OCI-M2 (cell line): ENCODE results near the gene PPP1R13B.

Source experiments
- DNase-seq: peaks from one replicate; lab custom pipeline; 2025; ENCODE audit not compliant: unreplicated experiment; lab: John Stamatoyannopoulos, UW

The PPP1R13B gene

GRCh38 chr14:103688906-103689902 is 158.2 kb downstream of the PPP1R13B start:
- no peak for DNase-seq

GRCh38 chr14:103688441-103688840 is 158.9 kb downstream of the PPP1R13B start:
- DNase-seq, result no peak

- DNase-seq, result no peak
Measured at GRCh38 chr14:103687712-103688111, 159.7 kb downstream of the PPP1R13B start.

GRCh38 chr14:103686831-103687485 is 160.4 kb downstream of the PPP1R13B start:
- no peak for DNase-seq

- DNase-seq, result no peak
Measured at GRCh38 chr14:103685276-103686211, 161.8 kb downstream of the PPP1R13B start.

- no peak for DNase-seq
Measured at GRCh38 chr14:103684871-103685270, 162.5 kb downstream of the PPP1R13B start.

GRCh38 chr14:103684471-103684870 is 162.9 kb downstream of the PPP1R13B start:
- DNase-seq, result no peak
